NCI-H2196 treated with DMSO at 0.1 percent for 48 hours (cell line): ENCODE results near the gene PDE4D.
"Not testable (repeated sequence)": the region's sequence is repeated elsewhere in the genome, so short reads cannot be mapped to it uniquely, and the experiment has no call there.

ENCODE experiments used
- DNase-seq: peaks from one replicate; lab custom pipeline; 2025; ENCODE audit not compliant: unreplicated experiment; lab: John Stamatoyannopoulos, UW

Gene PDE4D

GRCh38 chr5:59390074-59390659 is 503.4 kb downstream of the PDE4D start:
- DNase-seq, result no peak

- no peak for DNase-seq
Observed at GRCh38 chr5:59387127-59387526, 506.4 kb downstream of the PDE4D start.

- no peak for DNase-seq
Observed at GRCh38 chr5:59385700-59386099, 507.8 kb downstream of the PDE4D start.

GRCh38 chr5:59380350-59380951 is 513.1 kb downstream of the PDE4D start:
- DNase-seq, result peak; percentile 42

GRCh38 chr5:59374036-59374435 is 519.5 kb downstream of the PDE4D start:
- not testable (repeated sequence) for DNase-seq

GRCh38 chr5:59371525-59372127 is 521.9 kb downstream of the PDE4D start:
- DNase-seq, result no peak

GRCh38 chr5:59368951-59369350 is 524.6 kb downstream of the PDE4D start:
- no peak for DNase-seq

- DNase-seq, result no peak
Observed at GRCh38 chr5:59367791-59368394, 525.6 kb downstream of the PDE4D start.

- no peak for DNase-seq
Observed at GRCh38 chr5:59366784-59367183, 526.7 kb downstream of the PDE4D start.

GRCh38 chr5:59362438-59362837 is 531.1 kb downstream of the PDE4D start:
- DNase-seq, result no peak

GRCh38 chr5:59361454-59361853 is 532.1 kb downstream of the PDE4D start:
- DNase-seq, result no peak

GRCh38 chr5:59360130-59360555 is 533.4 kb downstream of the PDE4D start:
- DNase-seq, result no peak

- no peak for DNase-seq
Observed at GRCh38 chr5:59358005-59358861, 535.3 kb downstream of the PDE4D start.

- DNase-seq, result no peak
Observed at GRCh38 chr5:59357381-59357977, 536.0 kb downstream of the PDE4D start.

- DNase-seq, result no peak
Observed at GRCh38 chr5:59356813-59357380, 536.6 kb downstream of the PDE4D start.

GRCh38 chr5:59354811-59355210 is 538.7 kb downstream of the PDE4D start:
- DNase-seq, result no peak

GRCh38 chr5:59354274-59354673 is 539.3 kb downstream of the PDE4D start:
- no peak for DNase-seq

- no peak for DNase-seq
Observed at GRCh38 chr5:59351076-59351794, 542.3 kb downstream of the PDE4D start.

- DNase-seq, result no peak
Observed at GRCh38 chr5:59348189-59348588, 545.3 kb downstream of the PDE4D start.

- no peak for DNase-seq
Observed at GRCh38 chr5:59346982-59347381, 546.5 kb downstream of the PDE4D start.
